Body of pancreas (tissue), 4 donors: ENCODE data around the gene TPPP3. TPM values are rescaled to one million over a fixed set of nuclear protein-coding genes. Genes with fewer than 3 reads are reported as not detected.

Source experiments
- ATAC-seq: fragments of 150-250 bp; one replicate; pipeline ENCODE4 v1.9.1; 2016
- DNase-seq, 4 donors: peaks; one replicate each; pipeline ENCODE4 v3.0.0-alpha.2; 2019
- H3K27ac ChIP-seq, 4 donors: fragments of 200-600 bp; sonication (generic); 1 replicate in 3 of 4; 2 replicates in 1 of 4; pipeline versions ENCODE4 v1.5.1 to v1.6.1; 2016 to 2019; ENCODE audit warnings: mild to moderate bottlenecking in 1 of 4, mixed read lengths in 1 of 4, moderate library complexity in 1 of 4
- H3K27me3 ChIP-seq, 2 donors: fragments of 200-600 bp; sonication (generic); one replicate each; pipeline ENCODE4 v1.6.0; 2016; ENCODE audit warnings: mild to moderate bottlenecking in 1 of 2
- H3K36me3 ChIP-seq, 2 donors: fragments of 200-600 bp; sonication (generic); replicated peaks in 1 of 2; 2 replicates each; pipeline ENCODE4 v1.5.1; 2016; ENCODE audit warnings: low read depth in 2 of 2; ENCODE audit not compliant: insufficient read depth in 1 of 2
- H3K4me1 ChIP-seq: fragments of 200-600 bp; sonication (generic); one replicate; pipeline ENCODE4 v1.6.0; 2016
- H3K4me3 ChIP-seq, 2 donors: fragments of 200-600 bp; sonication (generic); 1 replicate in 1 of 2; 2 replicates in 1 of 2; pipeline ENCODE4 v1.5.1; 2016 to 2019
- H3K9me3 ChIP-seq, 3 donors: fragments of 200-600 bp; sonication (generic); 1 replicate in 2 of 3; 2 replicates in 1 of 3; pipeline ENCODE4 v1.5.1; 2016
- POLR2A ChIP-seq, 3 donors: fragments of 450-650 bp; IDR thresholded peaks; one replicate each; pipeline ENCODE4 v1.6.1; 2016; ENCODE audit warnings: antibody characterized with exemption in 3 of 3, mild to moderate bottlenecking in 2 of 3
- WGBS, 2 donors: methylation state at CpG; one replicate each; pipeline ENCODE4 v1.1.5; 2017; 5-methylcytosine and 5-hydroxymethylcytosine counted together
- intact Hi-C: fragments of 100-400 bp; cut with DNase I; formaldehyde crosslinking; loops from one replicate; pipeline ENCODE4 v1.15.1; 2023
- total RNA-seq, 2 donors: library from RNA; depleted of rRNA; stranded (reverse); fragments of >200 nt; gene quantifications; one replicate each; pipeline ENCODE4 v1.1.0, GENCODE V29; 2016
- TF ChIP-seq, protein P1 (sequence below), 7 experiments: fragments of 450-650 bp in 4 of 7; fragments of 200-600 bp in 3 of 7; sonication (generic) in 3 of 7; IDR thresholded peaks; one replicate each; pipeline ENCODE4 v1.5.1; 2016 to 2019; ENCODE audit warnings: antibody characterized with exemption in 7 of 7

Gene TPPP3
- total RNA-seq, 2 donors from 2014 or later, result 11.2 to 30.0 TPM

DNA sequence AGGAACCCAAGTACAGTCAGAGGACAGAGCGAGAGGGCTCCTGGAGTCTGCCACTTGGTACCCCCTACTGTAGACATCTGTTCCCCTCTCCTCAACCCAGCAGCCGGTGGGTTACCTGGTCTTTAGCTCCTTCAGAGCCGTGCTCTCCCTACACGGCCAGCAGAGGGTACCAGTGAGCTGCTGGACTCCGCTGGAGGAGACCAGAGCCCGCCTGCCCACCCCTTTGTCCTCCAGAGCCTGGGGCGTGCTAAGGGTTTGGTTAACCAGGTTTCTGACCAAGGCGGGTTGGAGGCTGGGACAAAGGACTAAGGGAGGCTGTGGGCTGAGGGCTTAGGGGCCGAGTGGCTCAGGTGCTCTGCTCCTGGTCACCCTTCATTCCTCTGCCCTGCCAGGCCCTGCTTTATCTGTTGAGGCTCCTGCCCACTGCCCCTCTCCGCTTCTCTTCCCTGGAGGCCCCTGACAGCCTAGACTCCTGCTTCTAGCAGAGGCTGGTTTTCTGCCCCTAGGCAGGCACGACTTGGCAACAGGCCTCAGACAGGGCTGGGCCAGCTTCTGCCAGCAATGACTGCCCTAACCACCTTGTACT lies 34.9 kb upstream of the TPPP3 start:
- H3K4me1 ChIP-seq, result peaks cover 55% of the 10 kb centered on the region
- no peak overlapping the region for H3K27ac ChIP-seq
- intact Hi-C loops, result loop anchor here (5.0 kb wide), 1 partner anchor 39 kb away; no protein-coding TSS in a partner anchor
- WGBS, 2 donors, result 10 to 14% methylated on average over 8 to 11 of the region's 11 CpGs
- peak; percentile 82 to 87 (median 86) for DNase-seq
- H3K4me3 ChIP-seq, result no peak overlapping the region
- H3K9me3 ChIP-seq, result no peaks in the 10 kb centered on the region
- H3K36me3 ChIP-seq, result no peaks in the 10 kb centered on the region
- peak; percentile 53 for ATAC-seq
- H3K27me3 ChIP-seq, result no peaks in the 10 kb centered on the region
- no peak for TF ChIP-seq POLR2A (IDR thresholded peaks at IDR 0.05)
- TF ChIP-seq, protein P1, sequence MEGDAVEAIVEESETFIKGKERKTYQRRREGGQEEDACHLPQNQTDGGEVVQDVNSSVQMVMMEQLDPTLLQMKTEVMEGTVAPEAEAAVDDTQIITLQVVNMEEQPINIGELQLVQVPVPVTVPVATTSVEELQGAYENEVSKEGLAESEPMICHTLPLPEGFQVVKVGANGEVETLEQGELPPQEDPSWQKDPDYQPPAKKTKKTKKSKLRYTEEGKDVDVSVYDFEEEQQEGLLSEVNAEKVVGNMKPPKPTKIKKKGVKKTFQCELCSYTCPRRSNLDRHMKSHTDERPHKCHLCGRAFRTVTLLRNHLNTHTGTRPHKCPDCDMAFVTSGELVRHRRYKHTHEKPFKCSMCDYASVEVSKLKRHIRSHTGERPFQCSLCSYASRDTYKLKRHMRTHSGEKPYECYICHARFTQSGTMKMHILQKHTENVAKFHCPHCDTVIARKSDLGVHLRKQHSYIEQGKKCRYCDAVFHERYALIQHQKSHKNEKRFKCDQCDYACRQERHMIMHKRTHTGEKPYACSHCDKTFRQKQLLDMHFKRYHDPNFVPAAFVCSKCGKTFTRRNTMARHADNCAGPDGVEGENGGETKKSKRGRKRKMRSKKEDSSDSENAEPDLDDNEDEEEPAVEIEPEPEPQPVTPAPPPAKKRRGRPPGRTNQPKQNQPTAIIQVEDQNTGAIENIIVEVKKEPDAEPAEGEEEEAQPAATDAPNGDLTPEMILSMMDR (IDR thresholded peaks at IDR 0.05), result peak; percentile 78 to 93 (median 90)

GRCh38 chr16:67426950-67427349 lies 33.7 kb upstream of the TPPP3 start:
- no peak overlapping the region for H3K27ac ChIP-seq
- no peaks in the 10 kb centered on the region for H3K9me3 ChIP-seq
- 72 to 78% methylated on average over 7 of the region's 7 CpGs for WGBS, 2 donors
- DNase-seq (no peak), ATAC-seq (no peak)
- H3K27me3 ChIP-seq, result no peaks in the 10 kb centered on the region
- no peak overlapping the region for H3K4me3 ChIP-seq
- no peak for TF ChIP-seq POLR2A (IDR thresholded peaks at IDR 0.05)
- TF ChIP-seq, protein P1 (IDR thresholded peaks at IDR 0.05), result no peak
- intact Hi-C loops, result loop anchor here (5.0 kb wide), 1 partner anchor 40 kb away; no protein-coding TSS in a partner anchor
- peaks cover 54% of the 10 kb centered on the region for H3K4me1 ChIP-seq
- H3K36me3 ChIP-seq, result no peaks in the 10 kb centered on the region

GRCh38 chr16:67426022-67426421 lies 32.7 kb upstream of the TPPP3 start:
- no peaks in the 10 kb centered on the region for H3K36me3 ChIP-seq

DNA sequence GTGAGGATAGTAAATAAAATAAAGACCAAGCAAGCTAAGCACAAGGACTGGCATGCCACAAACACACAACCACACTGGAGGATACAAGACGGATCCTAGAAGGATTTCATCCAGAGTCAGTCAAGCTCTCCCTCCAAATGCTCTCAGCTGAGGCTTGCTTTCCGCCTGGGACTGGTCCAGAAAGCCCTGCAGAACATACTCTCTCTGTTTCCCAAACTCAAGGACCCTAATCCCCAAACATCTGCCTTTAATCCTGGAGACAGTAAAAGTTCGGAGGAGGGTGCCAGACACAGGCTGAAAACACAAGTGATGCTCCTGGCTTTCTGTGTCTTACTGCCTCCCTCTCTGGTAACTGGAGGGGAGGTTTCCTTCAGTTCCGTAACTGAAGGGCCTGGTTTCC lies 32.3 kb upstream of the TPPP3 start:
- 74 to 91% methylated on average over 4 of the region's 4 CpGs for WGBS, 2 donors
- H3K27me3 ChIP-seq, result no peaks in the 10 kb centered on the region
- TF ChIP-seq POLR2A (IDR thresholded peaks at IDR 0.05), result no peak
- TF ChIP-seq, protein P1 (IDR thresholded peaks at IDR 0.05), result no peak

More at GRCh38 chr16:67426022-67426421, 32.7 kb upstream of the TPPP3 start:
- ATAC-seq, result no peak
- no peaks in the 10 kb centered on the region for H3K27me3 ChIP-seq
- intact Hi-C loops, result loop anchor here (5.0 kb wide), 1 partner anchor 41 kb away; no protein-coding TSS in a partner anchor
- no peak overlapping the region for H3K4me3 ChIP-seq
- H3K27ac ChIP-seq, result no peak overlapping the region
- H3K9me3 ChIP-seq, result no peaks in the 10 kb centered on the region
- DNase-seq, result no peak
- no peak for TF ChIP-seq POLR2A (IDR thresholded peaks at IDR 0.05)
- TF ChIP-seq, protein P1 (IDR thresholded peaks at IDR 0.05), result no peak
- 78 to 85% methylated on average over 7 of the region's 7 CpGs for WGBS, 2 donors
- H3K4me1 ChIP-seq, result peaks cover 47% of the 10 kb centered on the region

DNA sequence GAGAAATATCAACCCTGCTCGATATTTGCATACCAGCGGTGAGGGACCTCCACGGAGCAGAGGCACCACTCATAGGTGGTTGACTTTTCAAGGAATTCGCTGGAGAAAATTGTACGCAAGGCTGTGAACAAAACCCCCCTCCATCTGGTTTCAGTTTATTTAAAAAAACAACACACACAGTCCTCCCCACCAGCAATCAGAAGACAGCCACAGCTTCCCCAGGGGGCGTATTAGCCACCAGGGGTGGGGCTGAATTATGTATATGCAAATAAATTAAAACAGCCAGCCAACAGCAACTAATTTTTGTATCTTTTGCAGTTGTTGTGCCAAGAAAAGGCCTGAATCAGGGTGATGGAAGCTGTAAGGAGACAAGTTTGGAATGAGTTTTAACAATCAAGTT lies 31.8 kb upstream of the TPPP3 start:
- H3K4me3 ChIP-seq, result no peak overlapping the region
- TF ChIP-seq POLR2A (IDR thresholded peaks at IDR 0.05), result no peak
- TF ChIP-seq, protein P1 (IDR thresholded peaks at IDR 0.05), result no peak
- no peaks in the 10 kb centered on the region for H3K9me3 ChIP-seq
- ATAC-seq, result no peak
- no peaks in the 10 kb centered on the region for H3K36me3 ChIP-seq
- DNase-seq, result no peak
- intact Hi-C loops, result loop anchor here (5.0 kb wide), 1 partner anchor 42 kb away; no protein-coding TSS in a partner anchor
- H3K4me1 ChIP-seq, result peaks cover 41% of the 10 kb centered on the region
- H3K27ac ChIP-seq, result peak overlapping the region in 2 of 4 donors; percentile 59 to 65
- no peaks in the 10 kb centered on the region for H3K27me3 ChIP-seq
- 55 to 64% methylated on average over 6 of the region's 6 CpGs for WGBS, 2 donors

More for the DNA sequence above, 32.3 kb upstream of the TPPP3 start:
- no peak overlapping the region for H3K4me3 ChIP-seq
- H3K36me3 ChIP-seq, result no peaks in the 10 kb centered on the region
- no peaks in the 10 kb centered on the region for H3K9me3 ChIP-seq
- H3K4me1 ChIP-seq, result peaks cover 46% of the 10 kb centered on the region
- intact Hi-C loops, result loop anchor here (5.0 kb wide), 1 partner anchor 42 kb away; no protein-coding TSS in a partner anchor
- no peak for ATAC-seq
- no peak for DNase-seq
- no peak overlapping the region for H3K27ac ChIP-seq
